Natural killer cell (primary cell): Measurements from ENCODE around the gene LLGL2. TPM values are rescaled to one million over a fixed set of nuclear protein-coding genes. Genes with fewer than 3 reads are reported as not detected.

Experiments
- ATAC-seq, 3 donors: fragments of 150-1000 bp in 2 of 3; fragments of 200-7000 bp in 1 of 3; cut with Tn5 transposase; 1 replicate in 1 of 3; 2 replicates in 2 of 3; pipeline ENCODE4 v1.10.0; 2021; ENCODE audit warnings: mild to moderate bottlenecking in 2 of 3, moderate library complexity in 2 of 3
- DNase-seq, 2 donors: peaks; one replicate each; pipeline versions ENCODE4 v3.0.0 to v3.0.0-alpha.2; 2013 to 2021; ENCODE audit warnings: mixed read lengths in 1 of 2
- H3K27ac ChIP-seq: one replicate; pipeline ENCODE4 v1.5.1; 2013; ENCODE audit warnings: mild to moderate bottlenecking, low read length
- H3K27me3 ChIP-seq: one replicate; pipeline ENCODE4 v1.6.1; 2013; ENCODE audit warnings: low read length; ENCODE audit not compliant: control insufficient read depth, insufficient read depth
- H3K36me3 ChIP-seq: one replicate; pipeline ENCODE4 v1.6.1; 2013; ENCODE audit warnings: low read length; ENCODE audit not compliant: control insufficient read depth, insufficient read depth
- H3K4me1 ChIP-seq: one replicate; pipeline ENCODE4 v1.6.1; 2013; ENCODE audit warnings: low read length; ENCODE audit not compliant: control insufficient read depth, insufficient read depth
- H3K4me3 ChIP-seq: one replicate; pipeline ENCODE4 v1.5.1; 2013; ENCODE audit warnings: low read length
- H3K9me3 ChIP-seq: one replicate; pipeline ENCODE4 v1.6.1; 2013; ENCODE audit warnings: low read length; ENCODE audit not compliant: control insufficient read depth, insufficient read depth
- H3K27ac Mint-ChIP-seq, 2 donors: one replicate each; pipeline ENCODE4 v1.8.0; 2022; ENCODE audit warnings: mild to moderate bottlenecking in 2 of 2, mixed read lengths in 2 of 2, moderate library complexity in 1 of 2
- H3K27me3 Mint-ChIP-seq, 2 donors: one replicate each; pipeline ENCODE4 v1.8.0; 2022; ENCODE audit warnings: low read depth in 2 of 2, mixed read lengths in 2 of 2
- H3K36me3 Mint-ChIP-seq: one replicate; pipeline ENCODE4 v1.8.0; 2022; ENCODE audit warnings: mixed read lengths
- H3K4me1 Mint-ChIP-seq, 2 donors: one replicate each; pipeline ENCODE4 v1.8.0; 2022; ENCODE audit warnings: mixed read lengths in 2 of 2
- H3K4me3 Mint-ChIP-seq: one replicate; pipeline ENCODE4 v1.8.0; 2022; ENCODE audit warnings: mild to moderate bottlenecking, moderate library complexity, mixed read lengths
- H3K9me3 Mint-ChIP-seq, 2 donors: one replicate each; pipeline ENCODE4 v1.8.0; 2022; ENCODE audit warnings: mixed read lengths in 2 of 2
- CTCF ChIP-seq: fragments of 200-600 bp; IDR thresholded peaks from one replicate; pipeline ENCODE4 v1.8.0; 2022; ENCODE audit warnings: antibody characterized with exemption
- WGBS: methylation state at CpG from one replicate; pipeline ENCODE4 v1.1.7; 2013; ENCODE audit warnings: missing lambda C conversion rate; ENCODE audit not compliant: insufficient coverage; 5-methylcytosine and 5-hydroxymethylcytosine counted together
- intact Hi-C: fragments of 100-400 bp; cut with micrococcal nuclease; formaldehyde crosslinking; loops from one replicate; pipeline ENCODE4 v1.14.2; 2022
- total RNA-seq, 4 donors: library from RNA; stranded (reverse); fragments of 120-200 nt in 1 of 4; gene quantifications; one replicate each; pipeline versions ENCODE4 v1.2.3 to v1.2.4, GENCODE V29; 2013 to 2022

Gene LLGL2
- total RNA-seq, 3 donors from 2014 or later (not counting 1 experiment from before 2014, with no cell fraction given), result 229 to 302 (median 244) TPM

- DNase-seq (no peak), ATAC-seq (no peak)
- H3K27me3 Mint-ChIP-seq, result no peaks in the 10 kb centered on the region
- peaks cover 51% of the 10 kb centered on the region for H3K36me3 ChIP-seq
- no peaks in the 10 kb centered on the region for H3K27me3 ChIP-seq
- no peak overlapping the region for H3K27ac ChIP-seq
- H3K4me1 ChIP-seq, result peaks cover 7% of the 10 kb centered on the region
- H3K36me3 Mint-ChIP-seq, result no peaks in the 10 kb centered on the region
- no peaks in the 10 kb centered on the region for H3K9me3 Mint-ChIP-seq
- intact Hi-C loops, result no loop called here
- WGBS, result 92% methylated on average over 12 of the region's 12 CpGs
- no peak overlapping the region for H3K4me3 Mint-ChIP-seq
- no peak overlapping the region for H3K27ac Mint-ChIP-seq
- TF ChIP-seq CTCF, result no peak
- no peaks in the 10 kb centered on the region for H3K4me1 Mint-ChIP-seq
- H3K4me3 ChIP-seq, result no peak overlapping the region
- no peaks in the 10 kb centered on the region for H3K9me3 ChIP-seq
Measured at GRCh38 chr17:75614006-75614405, 88.5 kb downstream of the LLGL2 start.

- intact Hi-C loops, result no loop called here
- Mint-ChIP-seq H3K9me3 (no peaks in the 10 kb centered on the region), H3K27me3 (no peaks in the 10 kb centered on the region), H3K4me1 (no peaks in the 10 kb centered on the region), H3K4me3 (no peak overlapping the region), H3K27ac (no peak overlapping the region), H3K36me3 (no peaks in the 10 kb centered on the region)
- no peak overlapping the region for H3K27ac ChIP-seq
- H3K9me3 ChIP-seq, result no peaks in the 10 kb centered on the region
- no peak for TF ChIP-seq CTCF
- DNase-seq, result no peak
- no peaks in the 10 kb centered on the region for H3K27me3 ChIP-seq
- H3K4me1 ChIP-seq, result peaks cover 7% of the 10 kb centered on the region
- H3K36me3 ChIP-seq, result peaks cover 54% of the 10 kb centered on the region
- ATAC-seq, result no peak
- no peak overlapping the region for H3K4me3 ChIP-seq
- WGBS, result 94% methylated on average over 19 of the region's 19 CpGs
Measured at GRCh38 chr17:75614556-75615270, 89.2 kb downstream of the LLGL2 start.

- intact Hi-C loops, result no loop called here
- no peaks in the 10 kb centered on the region for H3K9me3 Mint-ChIP-seq
- no peaks in the 10 kb centered on the region for H3K27me3 ChIP-seq
- no peak for TF ChIP-seq CTCF
- ATAC-seq (no peak), DNase-seq (no peak)
- H3K4me1 ChIP-seq, result peaks cover 7% of the 10 kb centered on the region
- no peak overlapping the region for H3K4me3 Mint-ChIP-seq
- WGBS, result 93% methylated on average over 11 of the region's 11 CpGs
- no peaks in the 10 kb centered on the region for H3K27me3 Mint-ChIP-seq
- H3K9me3 ChIP-seq, result no peaks in the 10 kb centered on the region
- H3K27ac Mint-ChIP-seq, result no peak overlapping the region
- no peaks in the 10 kb centered on the region for H3K36me3 Mint-ChIP-seq
- H3K4me1 Mint-ChIP-seq, result no peaks in the 10 kb centered on the region
- no peak overlapping the region for H3K27ac ChIP-seq
- no peak overlapping the region for H3K4me3 ChIP-seq
- peaks cover 60% of the 10 kb centered on the region for H3K36me3 ChIP-seq
Measured at GRCh38 chr17:75615301-75615700, 89.8 kb downstream of the LLGL2 start.
